Stimulated activated CD4-positive, alpha-beta T cell treated with anti-CD3 and anti-CD28 coated beads, Interleukin-2, amount 100 ng/mL, for 24 hours (primary cell): ENCODE results near the gene NRXN3.
A peak's percentile ranks its signal among the peaks of the same experiment; 100 is the strongest.

Experiments
- DNase-seq, 2 donors: peaks; one replicate each; pipeline ENCODE4 v3.0.0-alpha.2; 2020

NRXN3 gene

DNA sequence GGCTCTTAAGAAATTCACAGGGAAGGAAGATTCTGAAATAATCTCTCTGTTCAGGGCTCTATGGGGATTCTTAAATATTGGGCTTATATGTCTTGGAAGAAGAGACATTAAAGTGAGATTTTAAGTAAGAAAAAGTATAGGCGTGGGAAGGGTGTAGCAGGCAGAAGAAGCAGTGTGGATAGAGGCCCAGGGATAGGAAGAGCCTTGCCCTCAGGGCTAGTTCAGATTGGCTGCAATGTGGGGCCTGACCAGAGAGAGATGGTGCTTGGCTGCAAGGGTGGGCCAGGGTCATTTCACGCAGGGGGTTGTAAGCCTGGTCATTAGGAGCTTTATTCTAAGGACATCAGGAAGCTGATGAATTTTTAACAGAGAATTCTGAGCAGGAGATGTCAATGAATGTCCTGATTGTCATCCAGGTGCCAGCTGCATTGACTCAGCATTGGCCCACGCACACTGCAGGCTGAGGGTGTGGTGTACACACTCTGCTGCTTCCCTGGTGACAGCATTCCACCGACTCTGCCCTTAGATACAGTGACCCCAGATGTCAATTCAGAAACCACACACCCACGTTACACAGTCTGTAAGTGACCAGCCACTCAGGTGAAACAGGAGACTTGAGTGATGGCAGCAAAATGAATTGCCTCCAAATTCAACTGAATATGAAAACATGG lies 582.5 kb downstream of the NRXN3 start:
- DNase-seq: no peak

DNA sequence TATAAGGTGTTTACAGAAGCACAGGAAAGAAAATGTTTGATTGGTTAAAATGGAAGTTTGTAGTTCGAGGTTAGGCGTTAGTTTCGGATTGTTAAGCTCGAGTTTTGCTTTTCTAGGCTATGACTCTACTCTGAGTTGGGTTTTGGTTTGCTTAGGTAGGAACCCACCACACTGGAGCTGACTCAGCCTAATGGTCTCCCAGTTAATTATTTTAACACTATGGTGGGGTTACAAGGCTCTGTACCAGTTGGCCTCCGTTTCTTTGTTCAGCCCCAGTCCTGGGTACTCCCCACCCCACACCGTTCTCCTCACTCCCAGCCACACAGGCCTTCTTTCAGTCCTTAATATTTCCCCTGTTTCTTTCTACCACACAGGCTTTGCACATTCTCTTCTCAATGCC lies 583.9 kb downstream of the NRXN3 start:
- no peak for DNase-seq

DNA sequence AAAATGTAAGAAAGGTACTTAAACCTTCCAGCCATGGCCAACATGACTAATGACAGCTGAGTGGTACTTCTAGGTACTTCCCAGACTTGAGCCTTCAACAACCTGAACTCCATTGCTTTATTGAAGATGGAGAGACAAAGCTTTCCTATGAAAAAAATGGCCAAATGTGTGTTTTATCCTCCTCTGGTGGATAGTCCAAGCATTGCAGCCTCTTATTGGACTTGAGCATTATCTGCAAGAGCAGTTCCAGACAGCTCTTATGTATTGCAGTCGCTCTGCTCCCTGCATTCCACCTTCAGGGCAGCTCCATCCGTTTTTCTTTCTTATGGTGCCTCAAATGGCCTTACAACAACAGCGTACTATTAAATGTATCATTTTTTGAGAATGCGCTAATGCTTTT lies 588.2 kb downstream of the NRXN3 start:
- no peak for DNase-seq

DNA sequence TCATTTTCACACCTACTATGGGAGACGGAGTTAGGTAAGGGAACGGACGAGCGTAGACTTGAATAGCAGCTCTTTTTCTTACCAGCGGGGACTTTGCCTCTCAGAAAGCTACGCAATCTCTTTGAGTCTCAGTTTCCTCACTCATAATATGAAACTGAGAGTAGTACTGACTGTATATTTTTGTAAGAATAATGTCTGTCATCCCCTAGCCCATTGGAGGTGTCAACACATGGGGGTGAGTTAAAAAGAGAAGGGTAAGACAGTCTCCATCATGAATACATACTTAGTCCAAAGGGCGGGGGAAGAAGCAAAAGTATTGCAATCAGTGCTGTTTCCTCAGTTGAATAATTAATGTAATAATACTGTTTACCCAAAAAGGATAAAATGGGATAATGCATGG lies 592.2 kb downstream of the NRXN3 start:
- no peak for DNase-seq

DNA sequence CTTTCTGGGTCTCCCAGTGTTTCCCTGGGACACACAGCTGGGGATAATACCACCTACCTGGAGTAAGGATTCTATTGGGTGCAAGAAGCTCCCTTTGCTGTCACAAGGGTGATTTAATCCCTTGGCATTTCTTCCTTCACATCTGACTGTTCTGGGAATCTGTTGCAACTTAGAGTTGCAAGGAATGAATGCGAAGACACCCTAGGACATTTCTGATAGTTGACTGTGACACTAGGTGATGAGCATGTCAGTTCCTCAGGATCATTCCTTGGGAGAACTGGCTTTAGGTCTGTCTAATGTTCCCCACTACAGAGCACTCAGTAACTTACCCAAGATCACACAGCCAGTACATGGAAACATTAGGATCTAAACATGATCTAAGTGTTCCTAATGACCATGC lies 593.6 kb downstream of the NRXN3 start:
- DNase-seq: no peak

DNA sequence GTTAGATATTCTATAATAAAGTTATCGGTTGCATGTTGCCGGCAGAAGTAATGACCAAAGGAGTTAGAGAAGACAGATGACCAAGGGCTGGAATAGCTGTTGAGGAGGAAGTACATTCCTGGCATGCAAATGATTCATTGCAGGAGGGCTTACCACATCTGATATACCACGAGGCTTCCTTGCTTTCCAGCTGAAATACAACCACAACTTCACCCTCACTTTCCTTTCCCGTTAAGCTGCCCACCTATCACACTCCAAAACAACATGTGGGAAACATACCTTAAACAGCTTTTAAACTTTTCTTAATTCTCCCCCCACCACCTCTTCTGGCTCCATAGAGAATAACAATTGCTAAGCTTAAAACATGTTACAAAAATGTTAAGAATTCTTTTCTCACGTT lies 594.1 kb downstream of the NRXN3 start:
- no peak for DNase-seq

DNA sequence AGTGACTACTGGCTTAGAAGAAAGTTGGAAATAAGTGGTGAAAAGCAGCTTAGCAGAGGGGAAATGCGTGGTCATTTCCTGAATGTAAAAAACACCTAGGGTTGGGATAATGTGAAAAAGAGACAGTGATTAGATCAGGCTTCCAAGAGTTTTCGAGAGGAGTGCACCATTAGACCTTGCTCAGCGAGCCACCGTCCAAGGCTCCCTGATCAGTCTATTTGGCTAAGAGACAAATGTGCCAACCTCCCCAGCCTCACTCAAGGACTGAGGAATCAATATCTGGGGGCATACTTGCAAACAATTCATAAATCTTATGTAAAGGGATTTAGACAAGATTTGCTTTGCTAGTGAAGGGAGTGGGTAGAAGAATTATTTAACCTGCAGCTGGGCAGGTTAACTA lies 594.5 kb downstream of the NRXN3 start:
- DNase-seq: no peak

DNA sequence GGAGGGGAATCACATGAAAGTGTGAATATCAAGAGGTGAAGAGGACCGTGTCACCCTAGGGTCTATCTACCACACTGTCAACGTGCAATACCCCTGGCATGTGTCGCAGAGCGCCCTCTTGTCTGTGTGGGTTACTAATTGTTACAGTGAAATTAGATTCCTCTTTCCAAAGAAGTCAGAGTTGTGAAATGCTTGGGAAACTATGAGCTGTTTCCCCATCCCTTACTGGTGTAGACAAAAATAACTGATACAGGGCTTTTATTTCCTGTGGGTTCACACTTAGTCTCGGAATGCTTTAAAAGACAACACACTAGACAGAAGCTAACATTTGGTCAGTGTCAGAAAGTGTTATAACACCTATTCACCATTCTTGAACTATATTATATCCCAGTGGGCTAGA lies 597.3 kb downstream of the NRXN3 start:
- DNase-seq: no peak

DNA sequence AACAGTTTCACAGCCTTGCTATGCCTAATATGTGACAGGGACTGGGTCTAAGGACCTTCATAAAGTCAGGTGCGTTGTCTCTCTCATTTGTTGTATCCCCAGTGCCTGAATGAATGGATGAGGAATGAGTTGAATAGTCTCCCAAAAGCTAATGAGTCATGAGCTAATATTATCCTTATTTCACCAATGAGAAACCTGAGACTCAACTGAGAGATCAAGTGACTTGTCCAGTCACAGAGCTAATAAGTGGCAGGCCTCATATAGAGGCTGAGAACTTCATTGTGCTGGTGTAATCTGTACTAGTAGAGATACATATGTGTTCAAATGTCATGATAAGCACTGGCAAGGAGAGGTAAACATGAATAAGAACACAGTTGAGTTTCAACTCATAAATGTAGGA lies 612.4 kb downstream of the NRXN3 start:
- DNase-seq: no peak

DNA sequence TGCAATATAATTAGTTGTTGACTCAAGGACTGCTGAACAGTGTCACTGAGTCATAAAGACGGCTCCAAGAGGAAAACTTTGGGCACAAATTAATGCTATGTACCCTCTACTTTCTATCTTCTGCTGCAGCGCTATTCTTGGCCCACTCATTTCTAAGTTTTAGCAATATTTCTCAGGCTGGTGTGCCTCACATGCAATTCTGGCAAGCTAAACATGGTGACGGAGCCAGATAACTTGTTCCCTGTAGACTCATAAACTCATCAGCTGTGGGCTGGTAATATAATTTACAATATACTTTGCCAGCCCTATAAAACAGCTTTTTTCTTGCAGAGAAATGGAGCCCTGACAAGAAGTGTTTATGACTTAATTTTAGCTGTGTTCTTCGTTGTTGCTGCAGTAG lies 615.1 kb downstream of the NRXN3 start:
- DNase-seq: no peak

DNA sequence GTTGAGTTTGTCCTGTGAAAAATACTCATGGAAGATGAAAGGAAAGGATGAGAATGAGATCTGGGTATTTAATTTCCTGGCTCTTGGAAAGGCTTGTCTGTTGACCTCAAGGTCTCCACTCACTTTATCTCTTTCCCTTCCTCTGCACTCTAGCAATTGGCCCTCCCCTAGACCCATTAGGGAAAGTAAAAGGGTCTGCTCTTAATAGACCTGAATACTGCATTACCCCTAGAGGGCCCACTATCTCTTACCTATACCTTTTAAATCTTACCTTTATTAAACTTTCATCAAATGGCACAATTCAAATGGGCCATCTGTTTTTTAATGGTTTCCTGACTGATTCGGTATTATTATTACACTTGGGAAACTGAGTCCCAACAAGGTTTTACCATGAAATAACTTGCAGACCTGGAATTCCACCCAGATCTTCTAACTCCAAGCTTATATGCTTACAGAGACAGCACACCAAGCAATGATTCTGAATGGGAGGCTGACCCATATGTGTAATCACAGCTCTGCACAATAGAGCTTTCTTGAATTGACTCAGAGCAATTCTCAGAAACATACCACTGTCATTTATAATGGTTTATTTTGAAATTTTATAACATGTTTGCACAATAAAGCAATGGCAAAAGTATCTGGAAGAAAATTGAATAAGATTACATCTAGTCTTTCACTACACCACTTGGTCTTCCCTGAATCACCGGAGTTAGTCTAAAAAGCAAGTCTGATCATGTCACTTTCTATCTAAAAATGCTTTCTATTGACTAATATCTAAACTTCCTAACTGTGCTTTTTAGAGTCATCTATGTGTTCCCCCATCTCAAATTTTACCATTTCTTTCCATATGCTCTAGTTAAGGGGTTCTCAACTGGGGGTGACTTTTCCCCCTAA lies 618.5 kb downstream of the NRXN3 start:
- DNase-seq: no peak

DNA sequence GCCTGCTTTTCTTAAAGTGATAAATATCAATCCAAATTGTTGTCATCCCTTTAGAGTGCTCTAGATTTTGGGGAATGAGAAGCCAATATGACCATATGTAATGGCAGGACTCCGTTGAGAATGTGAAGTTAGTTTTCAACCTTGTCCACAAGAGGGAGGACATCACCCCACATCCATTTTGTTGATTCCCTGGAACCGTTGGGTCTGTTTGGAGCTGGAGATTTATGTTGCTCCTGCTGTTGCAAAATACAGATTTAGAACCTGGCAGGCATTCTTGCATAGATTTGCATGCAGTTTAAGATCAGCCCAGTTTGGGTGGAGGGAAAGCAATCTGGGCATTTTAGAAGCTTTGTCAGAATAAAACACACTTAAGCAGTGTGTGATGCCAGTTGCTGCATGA lies 620.1 kb downstream of the NRXN3 start:
- no peak for DNase-seq

DNA sequence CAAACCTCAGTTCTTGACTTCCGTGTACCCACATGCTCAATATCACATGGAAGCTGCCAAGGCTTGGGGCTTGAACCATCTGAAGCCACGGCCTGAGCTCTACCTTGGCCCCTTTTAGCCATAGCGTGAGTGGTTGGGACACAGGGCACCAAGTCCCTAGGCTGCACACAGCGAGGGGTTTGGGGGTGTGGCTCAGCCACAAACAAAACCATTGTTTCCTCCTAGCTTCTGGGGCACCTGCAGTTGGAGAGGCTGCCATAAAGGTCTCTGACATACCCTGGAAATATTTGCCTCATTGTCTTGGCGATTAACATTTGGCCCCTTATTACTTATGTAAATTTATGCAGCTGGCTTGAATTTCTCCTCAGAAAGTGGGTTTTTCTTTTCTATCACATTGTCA lies 628.6 kb downstream of the NRXN3 start:
- no peak for DNase-seq

DNA sequence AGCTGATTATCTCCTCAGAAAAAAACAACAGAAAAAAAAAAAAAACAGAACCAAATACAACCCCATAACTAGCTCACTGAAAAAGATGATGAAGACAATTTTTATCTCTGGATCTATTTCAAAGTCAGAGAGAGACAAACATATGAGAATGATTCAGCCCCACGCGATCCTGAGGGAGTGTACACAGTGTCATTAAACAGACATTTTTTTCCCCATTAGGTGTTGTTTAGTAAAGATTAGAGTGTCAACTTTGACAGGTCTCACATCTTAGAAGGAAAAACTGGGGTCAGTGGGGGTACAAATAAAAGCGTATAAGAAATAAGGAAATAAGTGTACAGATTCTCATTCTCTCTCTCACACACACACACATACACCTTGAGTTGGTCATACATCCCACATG lies 635.4 kb downstream of the NRXN3 start:
- no peak for DNase-seq

DNA sequence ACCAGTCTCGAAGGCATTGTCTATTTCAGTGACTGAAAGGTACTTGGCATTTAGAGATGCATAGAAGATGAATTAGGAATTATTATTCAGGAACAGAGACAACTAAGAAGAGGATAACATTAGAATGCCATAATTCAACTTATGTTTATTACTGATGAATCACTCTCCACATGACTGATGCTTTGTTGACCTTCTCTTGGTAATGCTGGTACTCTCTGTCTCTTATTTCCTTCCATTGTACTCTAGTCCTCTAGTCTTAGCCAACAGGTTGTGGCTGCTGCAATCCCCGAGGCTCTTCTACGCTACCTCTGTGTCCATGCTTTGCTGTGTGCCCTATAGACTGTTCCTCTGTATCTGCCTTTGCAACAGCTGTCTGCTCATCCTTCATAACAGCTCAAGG lies 652.9 kb downstream of the NRXN3 start:
- DNase-seq: no peak

DNA sequence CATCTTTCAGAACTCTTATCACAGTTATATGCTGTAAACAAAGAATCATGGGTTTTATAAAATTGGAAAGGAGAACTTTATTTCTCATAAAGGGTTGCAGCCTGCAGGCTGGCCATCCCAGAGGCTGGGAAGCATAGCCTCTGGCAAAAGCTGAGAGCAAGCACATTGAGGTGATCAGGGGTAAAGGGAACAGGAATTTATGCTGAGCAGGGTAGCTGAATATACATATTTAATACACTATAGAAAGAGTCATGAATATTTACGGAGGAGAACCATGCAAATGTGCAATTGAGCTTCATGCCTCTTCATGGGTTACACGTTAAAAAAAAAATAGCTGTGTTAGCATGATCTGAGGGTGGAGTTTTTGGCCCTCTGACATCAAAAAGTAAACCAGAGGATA lies 653.3 kb downstream of the NRXN3 start:
- no peak for DNase-seq

DNA sequence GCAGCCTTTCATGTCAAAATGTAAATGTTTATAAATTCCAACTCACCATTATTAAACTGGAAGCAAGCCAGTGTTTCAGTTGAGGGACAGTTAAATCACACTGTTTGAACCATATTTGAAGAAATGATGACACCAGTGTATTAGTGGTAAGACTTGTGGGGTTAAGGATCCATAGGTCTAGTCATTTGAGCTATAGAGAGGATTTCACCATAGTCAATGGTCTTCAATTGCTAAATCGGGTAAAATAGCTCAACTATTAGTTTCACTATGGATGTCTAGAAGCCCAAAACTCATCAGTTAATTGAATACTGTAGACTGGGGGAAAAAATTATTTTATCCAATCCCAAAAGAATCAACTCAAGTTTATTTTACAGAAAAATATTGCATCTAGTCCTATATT lies 659.1 kb downstream of the NRXN3 start:
- DNase-seq: no peak

DNA sequence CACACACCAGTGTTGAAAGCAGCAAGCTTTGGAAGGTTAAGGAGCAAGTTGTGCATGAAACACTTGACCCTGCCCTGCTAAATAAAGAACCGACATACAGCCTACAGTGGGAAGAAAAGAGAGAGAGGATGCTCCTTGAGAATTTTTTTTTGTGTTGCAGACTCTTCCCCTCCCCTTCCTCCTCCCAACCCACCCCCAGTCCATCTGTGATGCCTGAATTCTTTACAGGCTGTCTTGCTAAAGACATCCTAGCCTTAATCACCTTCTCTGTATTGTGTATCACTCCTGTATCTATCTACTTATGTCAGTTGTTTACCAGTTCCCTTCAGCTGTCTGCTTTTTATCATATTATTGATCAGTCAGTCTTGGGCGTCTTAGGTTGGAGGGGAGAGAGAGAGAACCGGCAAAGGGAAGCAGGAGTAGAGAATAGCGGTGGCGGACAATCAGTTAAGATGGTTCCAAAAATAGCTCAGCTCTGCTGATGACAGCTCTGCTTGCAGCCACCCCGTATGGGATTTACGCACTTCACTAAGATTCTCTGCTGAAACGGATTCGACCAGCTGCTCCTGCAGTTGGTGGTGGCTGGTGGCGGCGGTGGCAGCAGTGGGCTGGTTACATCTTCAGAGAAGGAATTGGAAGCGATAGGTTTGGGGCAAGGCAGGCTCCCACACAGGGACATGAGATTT lies 664.7 kb downstream of the NRXN3 start:
- no peak for DNase-seq

DNA sequence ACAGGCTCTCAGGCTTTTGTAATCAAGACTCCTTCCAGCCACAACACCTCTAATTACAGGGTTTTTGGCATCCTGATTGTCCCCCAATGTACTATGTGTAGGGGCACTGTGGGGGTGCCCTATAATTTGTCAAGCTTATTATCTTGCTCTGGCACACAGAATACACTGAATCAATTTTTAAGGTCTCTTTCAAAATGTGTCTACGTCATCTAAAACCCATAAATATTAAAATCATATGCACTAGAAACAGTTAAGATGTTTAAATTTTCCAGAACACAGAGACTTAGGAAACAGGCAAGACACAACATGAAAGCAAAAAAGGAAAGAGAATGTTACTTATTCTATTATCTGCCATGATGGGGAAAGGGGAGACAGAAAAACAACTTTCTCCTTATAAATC lies 665.7 kb downstream of the NRXN3 start:
- DNase-seq: no peak

DNA sequence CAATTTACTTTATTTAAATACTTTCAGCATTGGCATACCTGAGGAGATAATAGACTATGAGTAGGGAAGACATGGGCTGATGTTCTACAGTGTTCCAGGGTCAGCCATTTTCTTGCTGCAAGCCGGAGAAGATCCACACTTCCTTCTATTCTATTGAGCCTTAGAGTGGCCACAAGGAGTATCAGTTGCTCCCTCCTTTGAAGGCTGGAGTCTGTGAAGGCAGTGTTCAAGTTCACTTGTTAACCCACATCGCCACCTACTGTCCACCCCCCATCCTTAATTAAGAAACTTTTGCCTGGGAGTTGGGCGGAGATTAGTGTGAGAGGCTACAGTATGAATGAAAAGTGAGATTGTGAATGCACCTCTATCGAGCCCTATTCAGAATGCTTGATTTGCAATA lies 666.6 kb downstream of the NRXN3 start:
- peak in 1 of 2 donors; percentile 7 for DNase-seq

DNA sequence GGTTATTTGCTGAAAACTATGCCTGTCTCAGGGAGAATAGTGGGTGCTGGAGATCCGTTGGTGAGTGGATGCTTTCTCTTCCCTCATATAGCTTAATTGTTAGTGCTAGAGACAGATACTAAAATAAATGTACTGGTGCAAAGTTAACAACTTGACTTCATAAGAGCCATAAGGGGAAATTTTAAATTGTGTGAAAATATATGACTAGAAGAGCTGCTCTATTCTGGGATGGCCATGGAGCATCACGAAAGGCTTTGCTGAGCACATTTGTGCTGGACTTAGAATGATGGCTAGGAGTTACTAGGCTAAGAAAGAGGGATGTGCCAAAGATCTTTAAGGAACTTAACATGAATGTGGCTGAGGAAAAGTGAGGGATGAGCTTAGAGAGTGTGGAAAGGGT lies 668.8 kb downstream of the NRXN3 start:
- no peak for DNase-seq

DNA sequence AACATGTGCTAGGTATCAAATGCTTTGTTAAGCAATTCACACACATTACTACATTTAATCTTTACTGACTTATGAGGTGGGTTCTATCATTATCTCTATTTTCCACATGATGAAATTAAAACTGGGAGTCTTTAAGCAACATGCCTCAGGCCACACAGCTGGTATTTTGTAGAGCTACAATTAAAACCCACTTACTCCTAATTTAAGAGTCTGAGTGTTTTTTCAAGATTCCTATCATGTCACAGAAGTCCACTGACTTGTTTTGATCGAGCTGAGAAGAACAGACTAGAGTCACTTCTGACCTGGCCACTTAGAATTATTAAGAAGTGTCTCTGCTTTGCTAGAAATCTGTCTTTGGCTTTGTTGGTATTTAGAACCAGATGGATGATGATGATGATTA lies 670.7 kb downstream of the NRXN3 start:
- no peak for DNase-seq

DNA sequence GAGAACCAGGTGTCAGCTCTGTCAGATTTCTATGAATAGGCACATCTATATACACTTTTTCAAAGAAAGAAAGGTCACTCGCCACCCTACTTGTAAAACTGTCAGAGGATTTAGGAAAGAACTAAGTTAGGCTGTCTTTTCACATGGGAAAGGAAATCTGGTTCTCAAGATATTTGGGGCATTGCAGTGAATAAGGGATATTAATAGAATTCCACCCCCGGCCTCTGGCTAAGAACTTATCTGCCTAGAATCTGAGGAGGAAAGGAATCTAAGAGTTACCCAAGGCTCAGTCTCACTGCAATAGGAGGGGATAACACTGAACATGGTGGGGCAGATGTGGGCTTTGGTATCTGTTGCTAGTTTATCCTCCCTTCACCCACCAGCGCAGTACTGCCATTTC lies 677.6 kb downstream of the NRXN3 start:
- no peak for DNase-seq

DNA sequence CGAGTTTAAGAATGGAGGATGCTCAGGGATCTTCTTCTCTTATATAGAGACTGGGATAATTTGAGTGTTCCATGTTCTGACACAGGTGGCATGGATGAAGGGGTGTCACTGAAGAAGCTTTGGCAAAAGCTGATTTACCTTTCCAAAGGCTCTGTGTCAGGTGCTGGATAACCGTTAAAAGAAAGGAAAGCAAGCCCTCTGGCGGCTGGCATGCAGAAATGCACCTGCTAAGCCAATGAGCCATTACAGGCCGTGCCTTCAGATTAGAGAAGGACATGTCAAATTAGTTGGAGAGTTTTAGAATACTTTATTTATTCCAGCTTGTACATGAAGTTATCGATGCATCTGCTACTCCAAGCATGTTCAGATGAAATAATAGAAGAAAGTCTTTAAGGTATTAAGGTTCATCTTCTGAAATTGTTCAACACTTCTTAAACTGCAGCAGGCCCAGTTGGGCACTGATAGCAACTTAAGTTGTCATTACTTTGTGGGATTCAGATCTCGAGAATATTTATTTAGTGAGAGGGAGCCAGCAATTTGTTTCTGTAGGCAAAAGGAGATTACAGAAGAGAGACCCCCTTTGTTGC lies 678.2 kb downstream of the NRXN3 start:
- peak; percentile 6 to 23 for DNase-seq
